RWPE2 (cell line): ENCODE measurements around the gene ITSN1.
A peak's percentile ranks its signal among the peaks of the same experiment; 100 is the strongest.

Experiments used
- ATAC-seq: fragments of 200-7000 bp; cut with Tn5 transposase; 3 replicates; pipeline ENCODE4 v1.9.1; 2021; ENCODE audit warnings: low read depth
- DNase-seq: peaks from one replicate; pipeline ENCODE4 v3.0.0-alpha.2; 2020; ENCODE audit warnings: low spot score
- H3K27ac ChIP-seq: fragments of 450-650 bp; 2 replicates; pipeline ENCODE4 v1.5.1; 2017; ENCODE audit warnings: mild to moderate bottlenecking; ENCODE audit not compliant: poor library complexity, severe bottlenecking
- H3K27me3 ChIP-seq: fragments of 250-450 bp; sonication (Bioruptor Pico); 2 replicates; pipeline ENCODE4 v1.5.1; 2021; ENCODE audit warnings: mild to moderate bottlenecking, moderate library complexity; ENCODE audit not compliant: insufficient read depth, poor library complexity, severe bottlenecking
- H3K36me3 ChIP-seq: fragments of 250-450 bp; sonication (Bioruptor Pico); 2 replicates; pipeline ENCODE4 v1.5.1; 2020; ENCODE audit warnings: low read depth, mild to moderate bottlenecking, moderate library complexity
- H3K4me1 ChIP-seq: fragments of 250-450 bp; sonication (Bioruptor Pico); 2 replicates; pipeline ENCODE4 v1.5.1; 2021; ENCODE audit warnings: mild to moderate bottlenecking, moderate library complexity; ENCODE audit not compliant: insufficient read depth, poor library complexity, severe bottlenecking
- H3K4me3 ChIP-seq: fragments of 250-450 bp; sonication (Bioruptor Pico); 2 replicates; pipeline ENCODE4 v1.5.1; 2021; ENCODE audit warnings: mild to moderate bottlenecking, moderate library complexity; ENCODE audit not compliant: severe bottlenecking
- H3K9me3 ChIP-seq: fragments of 250-450 bp; sonication (Bioruptor Pico); 2 replicates; pipeline ENCODE4 v1.5.1; 2021; ENCODE audit warnings: mild to moderate bottlenecking, moderate library complexity; ENCODE audit not compliant: severe bottlenecking
- CTCF ChIP-seq: fragments of 450-650 bp; IDR thresholded peaks from one replicate; pipeline ENCODE4 v1.5.1; 2017; ENCODE audit warnings: mild to moderate bottlenecking, moderate library complexity; ENCODE audit not compliant: poor library complexity, severe bottlenecking

ITSN1 gene

GRCh38 chr21:33640697-33641351, 1.5 kb upstream of the ITSN1 start:
- peaks cover 19% of the 10 kb centered on the region for H3K4me1 ChIP-seq
- TF ChIP-seq CTCF = no peak
- H3K27me3 ChIP-seq = no peaks in the 10 kb centered on the region
- H3K9me3 ChIP-seq = no peaks in the 10 kb centered on the region
- H3K27ac ChIP-seq = peak overlapping the region; percentile 62
- peak overlapping the region; percentile 75 for H3K4me3 ChIP-seq
- no peak for ATAC-seq
- DNase-seq = no peak
- no peaks in the 10 kb centered on the region for H3K36me3 ChIP-seq

DNA sequence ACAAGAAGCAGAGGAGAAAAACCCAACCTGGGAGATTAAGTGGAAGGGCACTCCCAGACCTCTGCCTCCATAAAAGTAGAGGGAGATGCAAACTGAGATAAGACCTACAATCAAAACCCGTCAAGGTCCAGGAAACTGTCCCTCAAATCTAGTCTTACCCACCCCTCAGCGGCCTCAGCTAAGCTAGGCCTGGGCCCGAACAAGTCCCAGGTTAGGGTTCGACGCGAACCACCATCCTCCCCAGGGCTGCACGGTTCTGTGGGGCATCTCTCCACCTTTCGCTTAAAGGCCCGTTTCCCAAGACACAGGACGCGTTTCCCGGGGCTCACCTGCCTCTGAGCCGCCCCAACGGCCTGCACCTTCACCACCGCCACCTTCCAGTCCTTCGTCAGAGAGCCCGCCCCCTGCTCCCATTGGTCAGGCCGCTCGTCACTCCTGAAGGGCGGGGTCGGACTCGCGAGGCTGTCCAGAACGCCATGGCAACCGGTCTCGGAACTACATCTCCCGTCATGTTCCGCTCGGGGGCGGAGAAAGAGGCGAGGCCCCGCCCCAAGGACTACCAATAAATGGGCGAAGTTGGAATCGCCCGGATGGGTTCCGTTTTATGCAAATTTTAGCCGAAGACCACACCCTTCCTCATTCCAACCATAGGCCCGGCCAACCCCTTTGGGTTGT, 812 bp upstream of the ITSN1 start, which contains the start of gene CRYZL1:
CRYZL1 (minus strand) TSS at position 390 of the 675 bp plus-strand sequence. CDS start 10,190 bp downstream, outside the sequence.
- ATAC-seq = peak; percentile 81
- Histone ChIP-seq H3K27me3 (no peaks in the 10 kb centered on the region), H3K9me3 (no peaks in the 10 kb centered on the region), H3K36me3 (no peaks in the 10 kb centered on the region), H3K4me1 (peaks cover 23% of the 10 kb centered on the region), H3K4me3 (peak within 1 kb of the TSS; percentile 75), H3K27ac (peak within 1 kb of the TSS; percentile 62)
- DNase-seq = peak; percentile 100
- no peak for TF ChIP-seq CTCF

DNA sequence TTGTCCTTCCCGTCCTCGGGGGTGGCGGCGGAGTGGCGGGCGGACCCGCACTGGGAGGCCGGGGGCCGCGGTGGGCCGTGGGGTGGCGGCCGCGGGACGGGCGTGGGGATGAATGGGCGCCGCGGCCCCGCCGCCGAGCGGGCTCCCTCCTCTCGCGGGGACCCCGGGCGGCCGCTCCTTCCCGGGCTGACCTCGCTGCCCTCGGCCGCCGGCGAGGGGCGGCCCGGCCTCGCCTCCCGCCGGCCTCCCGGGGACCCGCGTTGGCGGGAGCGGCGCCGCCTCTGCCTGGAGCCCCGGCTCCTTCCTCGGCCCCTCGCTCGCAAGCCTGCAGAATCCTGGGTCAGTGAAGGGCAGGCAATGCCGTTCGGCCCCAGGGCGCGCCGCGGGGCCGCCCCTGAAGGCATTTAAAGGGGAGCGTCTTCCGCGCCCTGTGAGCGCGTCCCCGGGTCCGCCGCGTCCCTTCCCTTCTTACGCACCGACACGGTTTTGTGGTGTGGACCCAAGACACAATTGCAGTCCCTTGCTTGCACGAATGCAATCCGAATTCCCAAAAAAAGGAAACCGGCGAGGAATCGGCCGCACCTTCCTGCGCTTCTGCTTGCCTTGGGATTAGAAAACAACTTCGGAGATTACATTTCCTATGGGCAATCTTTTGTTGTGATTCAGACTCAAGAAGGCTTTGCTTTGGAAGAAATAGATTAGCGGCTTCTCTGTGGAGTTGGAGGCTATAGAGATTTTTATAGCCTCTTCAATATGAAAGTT, 776 bp downstream of the ITSN1 start:
- DNase-seq = no peak
- Histone ChIP-seq H3K27me3 (no peaks in the 10 kb centered on the region), H3K9me3 (no peaks in the 10 kb centered on the region), H3K4me3 (peak overlapping the region; percentile 75), H3K4me1 (peaks cover 23% of the 10 kb centered on the region), H3K27ac (peak overlapping the region; percentile 62), H3K36me3 (no peaks in the 10 kb centered on the region)
- no peak for ATAC-seq
- no peak for TF ChIP-seq CTCF

- H3K27ac ChIP-seq = peak overlapping the region; percentile 62
- ATAC-seq = no peak
- H3K9me3 ChIP-seq = no peaks in the 10 kb centered on the region
- H3K4me1 ChIP-seq = peaks cover 23% of the 10 kb centered on the region
- peak overlapping the region; percentile 75 for H3K4me3 ChIP-seq
- DNase-seq = no peak
- H3K36me3 ChIP-seq = no peaks in the 10 kb centered on the region
- TF ChIP-seq CTCF = no peak
- H3K27me3 ChIP-seq = no peaks in the 10 kb centered on the region
Measured at GRCh38 chr21:33643658-33644311, 1.5 kb downstream of the ITSN1 start.
